ENCODE data around the gene NGF.
"Not testable (repeated sequence)": the region's sequence is repeated elsewhere in the genome, so short reads cannot be mapped to it uniquely, and the experiment has no call there.

Gene NGF

DNA sequence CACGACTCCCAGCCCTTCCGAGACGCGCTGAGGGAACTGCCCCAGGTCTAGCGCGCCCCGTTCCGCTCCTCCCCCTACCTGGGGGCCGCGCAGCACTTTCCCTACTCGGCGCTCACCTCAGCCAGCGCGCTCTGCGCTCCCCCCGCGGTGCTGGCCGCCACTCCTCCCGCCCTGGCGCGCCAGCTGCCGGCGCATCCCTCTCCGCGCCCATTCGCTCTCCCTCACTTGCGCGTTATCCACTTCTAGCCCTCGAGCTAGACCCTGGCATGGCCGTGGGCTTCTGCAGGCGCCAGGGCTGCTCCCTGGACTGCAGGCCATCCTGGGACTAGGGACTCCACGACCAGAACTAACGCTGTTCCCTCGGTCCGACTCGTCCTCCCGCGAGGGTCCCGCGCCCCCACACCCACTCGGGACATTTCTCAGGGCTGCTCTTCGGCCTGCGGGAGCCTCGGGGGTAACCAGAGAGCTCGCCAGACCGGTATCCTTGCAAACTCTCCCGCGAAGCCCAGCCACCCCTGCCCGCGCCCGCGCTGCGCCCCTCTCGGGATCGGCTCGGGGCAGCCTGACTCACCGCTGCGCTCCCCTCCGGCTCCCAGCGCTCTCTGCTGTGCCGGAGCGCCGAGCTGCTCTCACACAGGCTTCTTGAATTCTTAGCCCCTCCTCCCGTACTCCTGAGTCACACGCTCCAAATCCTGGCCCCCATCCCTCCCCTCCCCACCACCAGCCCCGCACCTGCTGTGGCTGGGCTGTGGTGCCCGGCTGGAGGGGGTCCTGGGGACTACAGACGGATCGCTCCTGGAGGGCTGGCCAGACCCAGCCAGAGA is at the start of gene NGF:
TSS of gene NGF (minus strand) at position 617 of the 824 bp plus-strand sequence. CDS start 51,454 bp downstream, outside the sequence.
- H3K9me2 ChIP-seq (replicated peaks; ENCODE audit: insufficient read depth, low read length): no peaks in the 10 kb centered on the region
- DNase-seq: no peak
- no peaks in the 10 kb centered on the region for H3K9me3 ChIP-seq (replicated peaks; ENCODE audit: insufficient read depth, low read length)
- H3F3A ChIP-seq (ENCODE audit: insufficient read depth, low read length): no peaks in the 10 kb centered on the region
- no peak within 1 kb of the TSS for H2AFZ ChIP-seq (ENCODE audit: low read length)
- no peaks in the 10 kb centered on the region for H3K79me2 ChIP-seq (ENCODE audit: low read length)
- no peaks in the 10 kb centered on the region for H3K27me3 ChIP-seq (replicated peaks; ENCODE audit: insufficient read depth, low read length)
- H3K36me3 ChIP-seq (replicated peaks; ENCODE audit: insufficient read depth, low read length): no peaks in the 10 kb centered on the region
- no peak within 1 kb of the TSS for H3K4me2 ChIP-seq (ENCODE audit: low read depth, low read length)
- no peaks in the 10 kb centered on the region for H4K20me1 ChIP-seq (ENCODE audit: insufficient read depth, low read length)
- no peak within 1 kb of the TSS for H3K4me3 ChIP-seq (ENCODE audit: low read length)
- no peak within 1 kb of the TSS for H3K27ac ChIP-seq (ENCODE audit: low read length)
- no peaks in the 10 kb centered on the region for H3K4me1 ChIP-seq (ENCODE audit: low read length)
- no peak within 1 kb of the TSS for H3K9ac ChIP-seq (ENCODE audit: low read length)
- TF ChIP-seq EZH2phosphoT487 (IDR thresholded peaks at IDR 0.05; ENCODE audit: low read length): no peak
- TF ChIP-seq, protein P1, sequence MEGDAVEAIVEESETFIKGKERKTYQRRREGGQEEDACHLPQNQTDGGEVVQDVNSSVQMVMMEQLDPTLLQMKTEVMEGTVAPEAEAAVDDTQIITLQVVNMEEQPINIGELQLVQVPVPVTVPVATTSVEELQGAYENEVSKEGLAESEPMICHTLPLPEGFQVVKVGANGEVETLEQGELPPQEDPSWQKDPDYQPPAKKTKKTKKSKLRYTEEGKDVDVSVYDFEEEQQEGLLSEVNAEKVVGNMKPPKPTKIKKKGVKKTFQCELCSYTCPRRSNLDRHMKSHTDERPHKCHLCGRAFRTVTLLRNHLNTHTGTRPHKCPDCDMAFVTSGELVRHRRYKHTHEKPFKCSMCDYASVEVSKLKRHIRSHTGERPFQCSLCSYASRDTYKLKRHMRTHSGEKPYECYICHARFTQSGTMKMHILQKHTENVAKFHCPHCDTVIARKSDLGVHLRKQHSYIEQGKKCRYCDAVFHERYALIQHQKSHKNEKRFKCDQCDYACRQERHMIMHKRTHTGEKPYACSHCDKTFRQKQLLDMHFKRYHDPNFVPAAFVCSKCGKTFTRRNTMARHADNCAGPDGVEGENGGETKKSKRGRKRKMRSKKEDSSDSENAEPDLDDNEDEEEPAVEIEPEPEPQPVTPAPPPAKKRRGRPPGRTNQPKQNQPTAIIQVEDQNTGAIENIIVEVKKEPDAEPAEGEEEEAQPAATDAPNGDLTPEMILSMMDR (IDR thresholded peaks at IDR 0.05; ENCODE audit: low read length): no peak
- TF ChIP-seq EZH2 (optimal IDR thresholded peaks at IDR 0.05; ENCODE audit: low read depth, low read length): no peak

DNA sequence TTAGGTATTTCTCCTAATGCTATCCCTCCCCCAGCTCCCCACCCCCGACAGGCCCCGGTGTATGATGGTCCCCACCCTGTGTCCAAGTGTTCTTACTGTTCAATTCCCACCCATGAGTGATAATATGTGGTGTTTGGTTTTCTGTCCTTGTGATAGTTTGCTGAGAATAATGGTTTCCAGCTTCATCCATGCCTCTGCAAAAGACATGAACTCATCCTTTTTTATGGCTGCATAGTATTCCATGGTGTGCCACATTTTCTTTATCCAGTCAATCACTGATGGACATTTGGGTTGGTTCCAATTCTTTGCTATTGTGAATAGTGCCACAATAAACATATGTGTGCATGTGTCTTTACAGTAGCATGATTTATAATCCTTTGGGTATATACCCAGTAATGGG is 45.4 kb upstream of the NGF start:
- H2AFZ ChIP-seq (ENCODE audit: low read length); H3K9ac ChIP-seq (ENCODE audit: low read length); H3K9me2 ChIP-seq (replicated peaks; ENCODE audit: insufficient read depth, low read length); H3K4me1 ChIP-seq (ENCODE audit: low read length); H3K4me3 ChIP-seq (ENCODE audit: low read length); H4K20me1 ChIP-seq (ENCODE audit: insufficient read depth, low read length); H3K79me2 ChIP-seq (ENCODE audit: low read length); H3K36me3 ChIP-seq (replicated peaks; ENCODE audit: insufficient read depth, low read length); H3K4me2 ChIP-seq (ENCODE audit: low read depth, low read length); H3K27me3 ChIP-seq (replicated peaks; ENCODE audit: insufficient read depth, low read length); H3K27ac ChIP-seq (ENCODE audit: low read length); DNase-seq; H3F3A ChIP-seq (ENCODE audit: insufficient read depth, low read length); H3K9me3 ChIP-seq (replicated peaks; ENCODE audit: insufficient read depth, low read length): not testable (repeated sequence)

DNA sequence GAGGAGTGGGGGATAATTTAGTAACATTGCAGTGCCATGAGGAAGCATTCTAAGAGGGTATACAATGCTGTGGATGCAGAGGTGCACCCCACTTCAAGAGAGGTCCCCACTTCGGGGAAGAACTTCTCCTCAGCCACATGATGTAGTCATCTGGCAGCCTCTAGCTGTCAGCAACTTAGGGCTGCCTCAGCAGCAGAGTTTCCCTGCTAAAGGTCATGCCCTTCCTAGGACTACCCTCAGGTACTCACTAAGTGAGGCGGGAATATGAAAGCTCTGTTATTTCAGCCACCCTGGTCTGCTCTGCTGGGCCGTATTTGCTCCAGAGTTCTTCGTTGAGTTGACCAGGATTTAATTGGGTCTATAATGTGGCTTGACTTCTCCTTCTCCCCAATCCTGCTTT is 41.9 kb upstream of the NGF start:
- Histone ChIP-seq H3F3A (ENCODE audit: insufficient read depth, low read length) (no peaks in the 10 kb centered on the region), H3K27me3 (replicated peaks; ENCODE audit: insufficient read depth, low read length) (no peaks in the 10 kb centered on the region), H3K79me2 (ENCODE audit: low read length) (no peaks in the 10 kb centered on the region), H3K27ac (ENCODE audit: low read length) (no peak overlapping the region), H3K4me3 (ENCODE audit: low read length) (no peak overlapping the region), H3K9ac (ENCODE audit: low read length) (no peak overlapping the region), H4K20me1 (ENCODE audit: insufficient read depth, low read length) (no peaks in the 10 kb centered on the region), H3K9me3 (replicated peaks; ENCODE audit: insufficient read depth, low read length) (no peaks in the 10 kb centered on the region), H3K4me1 (ENCODE audit: low read length) (no peaks in the 10 kb centered on the region), H3K9me2 (replicated peaks; ENCODE audit: insufficient read depth, low read length) (no peaks in the 10 kb centered on the region), H3K4me2 (ENCODE audit: low read depth, low read length) (no peak overlapping the region), H3K36me3 (replicated peaks; ENCODE audit: insufficient read depth, low read length) (no peaks in the 10 kb centered on the region), H2AFZ (ENCODE audit: low read length) (no peak overlapping the region)
- no peak for TF ChIP-seq EZH2phosphoT487 (IDR thresholded peaks at IDR 0.05; ENCODE audit: low read length)
- no peak for TF ChIP-seq EZH2 (optimal IDR thresholded peaks at IDR 0.05; ENCODE audit: low read depth, low read length)
- no peak for DNase-seq

DNA sequence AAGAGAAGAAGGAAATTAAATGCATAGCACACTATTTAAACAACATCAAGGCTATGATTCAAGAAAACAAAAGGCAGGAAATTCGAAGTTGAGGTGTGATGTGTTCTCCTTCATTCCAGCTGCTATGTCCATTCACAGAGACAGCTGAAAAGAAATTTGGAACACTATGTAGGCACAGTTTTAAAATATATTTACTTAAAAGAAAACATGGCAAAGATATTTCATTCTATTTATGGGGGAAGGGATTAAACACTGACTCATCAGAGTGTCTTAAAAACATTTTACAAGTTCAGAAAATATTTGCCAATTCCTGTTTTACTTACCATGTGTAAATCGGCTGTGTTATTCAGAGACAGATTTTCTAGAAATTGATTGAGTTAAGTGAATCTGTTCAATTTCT is 39.4 kb upstream of the NGF start:
- Histone ChIP-seq H3K9ac (ENCODE audit: low read length) (no peak overlapping the region), H2AFZ (ENCODE audit: low read length) (no peak overlapping the region), H3K36me3 (replicated peaks; ENCODE audit: insufficient read depth, low read length) (no peaks in the 10 kb centered on the region), H3K79me2 (ENCODE audit: low read length) (no peaks in the 10 kb centered on the region), H3K27me3 (replicated peaks; ENCODE audit: insufficient read depth, low read length) (no peaks in the 10 kb centered on the region), H3K9me2 (replicated peaks; ENCODE audit: insufficient read depth, low read length) (no peaks in the 10 kb centered on the region), H3K4me1 (ENCODE audit: low read length) (no peaks in the 10 kb centered on the region), H3K27ac (ENCODE audit: low read length) (no peak overlapping the region), H3K9me3 (replicated peaks; ENCODE audit: insufficient read depth, low read length) (no peaks in the 10 kb centered on the region), H3F3A (ENCODE audit: insufficient read depth, low read length) (no peaks in the 10 kb centered on the region), H3K4me2 (ENCODE audit: low read depth, low read length) (no peak overlapping the region), H3K4me3 (ENCODE audit: low read length) (no peak overlapping the region), H4K20me1 (ENCODE audit: insufficient read depth, low read length) (no peaks in the 10 kb centered on the region)
- no peak for DNase-seq
- TF ChIP-seq EZH2 (optimal IDR thresholded peaks at IDR 0.05; ENCODE audit: low read depth, low read length) (no peak), EZH2phosphoT487 (IDR thresholded peaks at IDR 0.05; ENCODE audit: low read length) (no peak)
- TF ChIP-seq, protein P1 (IDR thresholded peaks at IDR 0.05; ENCODE audit: low read length): no peak

Data from MM.1S (cell line).